ENCODE results near the gene LSAMP.
"Not testable (repeated sequence)": the region's sequence is repeated elsewhere in the genome, so short reads cannot be mapped to it uniquely, and the experiment has no call there.

The LSAMP gene

DNA sequence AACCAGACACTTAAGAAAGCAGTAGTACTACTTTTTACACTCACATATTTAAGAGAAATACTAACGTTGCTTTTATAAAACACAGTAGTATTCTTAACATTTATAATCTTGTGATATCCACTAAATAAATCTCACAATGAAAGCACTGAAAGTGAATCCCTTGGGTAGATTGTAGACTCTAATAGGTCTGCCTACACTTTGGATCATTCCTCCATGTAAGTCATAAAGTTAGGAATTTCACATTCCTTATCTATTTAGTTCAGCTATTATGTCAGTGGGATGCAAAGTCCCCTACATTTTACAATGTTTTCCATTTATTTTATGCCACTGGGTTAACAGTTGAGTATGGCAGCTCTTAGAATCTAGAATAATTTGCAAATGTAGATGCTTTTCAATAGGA, 330.7 kb downstream of the LSAMP start:
- no peak for DNase-seq (ENCODE audit: low read depth in 2 of 3, low spot score in 1 of 3)

GRCh38 chr3:116112696-116113095, 332.6 kb downstream of the LSAMP start:
- no peak for DNase-seq (ENCODE audit: low read depth in 2 of 3, low spot score in 1 of 3)

GRCh38 chr3:116111765-116112164, 333.5 kb downstream of the LSAMP start:
- no peak for DNase-seq (ENCODE audit: low read depth in 2 of 3, low spot score in 1 of 3)

DNA sequence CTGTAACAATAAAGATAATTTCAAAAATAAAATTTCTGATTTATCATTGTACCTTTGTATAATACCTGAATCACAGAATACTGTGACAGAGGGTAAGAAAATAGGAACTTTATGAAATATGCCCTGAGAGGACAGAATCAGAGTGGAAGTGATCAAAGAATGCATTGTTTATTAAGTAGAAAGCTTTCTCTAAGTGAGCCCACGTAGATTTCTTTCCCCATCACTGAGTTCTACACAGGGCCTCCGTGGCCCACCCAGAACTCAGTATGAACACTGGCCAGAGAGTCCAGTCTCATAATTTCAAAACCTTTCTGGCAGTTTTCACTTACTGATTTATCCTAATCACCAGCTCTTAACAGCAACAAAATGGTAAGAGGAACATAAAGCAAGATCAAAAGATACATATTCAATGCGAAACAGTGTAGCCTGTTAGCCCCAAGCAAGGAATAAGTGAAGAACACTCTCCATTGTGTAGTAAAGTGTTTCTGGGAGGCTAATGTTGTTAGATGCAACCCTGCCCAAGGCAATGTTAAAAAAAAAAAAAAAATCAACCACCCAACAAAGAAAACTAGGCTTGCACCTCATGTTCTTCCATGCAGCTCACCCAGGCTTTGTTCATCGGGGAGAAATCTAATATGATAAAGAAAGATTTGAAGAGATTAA, 341.3 kb downstream of the LSAMP start:
- DNase-seq (ENCODE audit: low read depth in 2 of 3, low spot score in 1 of 3), result no peak

DNA sequence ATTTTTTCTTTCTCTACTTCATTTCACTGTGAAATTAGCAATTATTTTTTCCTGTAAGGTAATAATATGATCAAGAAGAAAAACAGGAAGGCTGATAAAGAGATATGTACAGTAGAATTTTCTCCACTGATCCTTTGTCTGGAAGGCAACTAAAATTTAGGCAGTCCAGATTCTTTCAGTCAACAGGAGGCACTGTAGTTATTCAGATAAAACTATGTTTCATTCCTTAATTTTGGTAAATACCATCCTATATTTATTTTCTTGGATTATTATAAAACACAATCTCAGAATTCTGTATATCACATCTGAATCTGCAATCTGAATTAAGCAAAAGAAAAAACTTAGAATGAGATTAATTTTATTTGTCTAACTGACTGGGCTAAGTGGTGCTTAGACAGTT, 343.2 kb downstream of the LSAMP start:
- no peak for DNase-seq (ENCODE audit: low read depth in 2 of 3, low spot score in 1 of 3)

DNA sequence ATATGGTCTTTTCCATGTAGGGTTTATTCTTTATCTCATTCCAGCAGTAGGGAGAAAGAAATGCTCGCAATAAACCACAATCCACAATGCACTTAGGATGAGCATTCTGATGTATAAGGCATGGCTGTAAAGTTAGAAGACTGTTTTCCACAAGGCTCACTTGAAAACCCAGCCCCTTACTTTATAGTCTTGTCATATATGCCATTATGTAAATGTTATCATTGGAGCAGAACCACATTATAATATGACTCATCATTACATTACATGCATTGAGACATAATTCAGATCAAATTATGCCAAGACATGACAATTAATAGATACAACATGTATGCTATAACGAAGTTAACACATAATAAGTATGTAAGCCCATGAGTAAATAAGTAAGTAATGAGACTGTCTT, 348.1 kb downstream of the LSAMP start:
- DNase-seq (ENCODE audit: low read depth in 2 of 3, low spot score in 1 of 3), result no peak

DNA sequence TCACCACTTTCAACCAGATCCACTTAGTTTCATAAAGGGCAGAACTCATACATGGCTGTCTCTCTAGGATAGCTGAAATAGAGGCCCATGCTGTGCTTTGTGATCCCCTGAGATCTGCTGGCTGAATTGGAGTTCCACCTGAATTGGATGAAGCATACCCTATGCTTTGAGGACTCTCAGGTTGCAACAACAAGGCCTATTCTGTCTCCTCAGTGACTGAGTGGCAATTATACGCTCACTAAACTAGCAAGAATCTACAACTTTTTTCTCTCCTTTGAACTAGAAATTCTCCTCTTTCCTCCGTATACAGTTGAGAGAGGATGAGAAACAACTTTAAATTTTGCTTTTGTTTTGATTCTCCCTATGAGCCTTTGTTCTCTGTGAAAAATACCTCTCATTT, 348.7 kb downstream of the LSAMP start:
- no peak for DNase-seq (ENCODE audit: low read depth in 2 of 3, low spot score in 1 of 3)

DNA sequence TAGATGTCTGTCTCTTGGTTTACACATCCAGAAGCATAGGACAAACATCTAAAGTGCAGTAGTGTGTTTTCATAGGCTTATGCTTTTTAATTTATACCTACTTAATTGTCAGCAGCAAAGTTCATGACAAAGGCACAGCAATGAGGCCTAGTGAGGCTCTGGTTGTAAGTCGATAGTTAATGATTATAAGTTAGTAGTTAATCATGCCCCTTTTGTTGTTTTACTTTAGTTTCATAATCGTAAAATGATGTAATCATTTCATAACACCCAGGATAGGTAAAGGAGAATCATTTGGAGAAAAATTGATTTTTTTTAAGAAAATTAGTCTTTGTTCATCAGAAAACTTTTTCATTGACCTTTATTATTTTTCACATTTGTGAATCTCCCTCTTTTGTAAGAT, 351.9 kb downstream of the LSAMP start:
- DNase-seq (ENCODE audit: low read depth in 2 of 3, low spot score in 1 of 3), result no peak

GRCh38 chr3:116087426-116087825, 357.9 kb downstream of the LSAMP start:
- no peak for DNase-seq (ENCODE audit: low read depth in 2 of 3, low spot score in 1 of 3)

DNA sequence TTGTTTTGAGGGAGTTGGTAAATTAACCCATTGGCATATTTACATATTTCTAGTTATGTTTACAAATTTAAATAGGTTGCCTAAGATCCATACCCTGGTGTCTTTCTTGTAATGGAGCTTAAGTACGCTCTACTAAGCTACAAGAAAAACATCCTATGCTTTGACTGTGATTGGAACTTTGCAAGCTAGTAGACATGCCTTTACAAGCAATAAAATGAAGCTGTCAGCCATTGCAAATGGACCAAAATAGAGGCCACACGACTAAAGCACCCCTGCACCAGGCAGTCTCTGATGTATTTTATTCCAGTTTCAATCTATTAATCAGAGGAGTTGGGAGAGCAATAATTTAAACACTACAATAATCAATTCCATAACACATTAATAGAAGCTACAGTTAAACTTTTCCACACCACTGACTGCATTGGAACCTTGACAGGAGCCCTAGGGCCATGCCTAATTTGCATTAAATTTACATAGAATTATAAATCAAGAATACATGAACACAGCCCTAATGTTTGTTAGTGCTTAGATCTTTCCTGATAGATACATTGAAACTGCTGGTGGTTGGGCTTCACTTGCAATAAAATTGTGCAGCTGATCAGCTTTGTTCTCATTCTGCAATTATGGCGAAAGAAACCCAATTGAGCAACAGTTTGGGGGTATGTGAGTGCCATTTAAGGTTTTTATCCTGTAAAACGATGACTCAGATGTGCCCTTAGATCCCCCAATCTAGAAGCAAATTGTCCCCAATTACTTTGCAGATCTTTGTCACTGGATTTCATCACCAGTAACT, 360.1 kb downstream of the LSAMP start:
- no peak for DNase-seq (ENCODE audit: low read depth in 2 of 3, low spot score in 1 of 3)

GRCh38 chr3:116083683-116084082, 361.6 kb downstream of the LSAMP start:
- DNase-seq (ENCODE audit: low read depth in 2 of 3, low spot score in 1 of 3), result no peak

DNA sequence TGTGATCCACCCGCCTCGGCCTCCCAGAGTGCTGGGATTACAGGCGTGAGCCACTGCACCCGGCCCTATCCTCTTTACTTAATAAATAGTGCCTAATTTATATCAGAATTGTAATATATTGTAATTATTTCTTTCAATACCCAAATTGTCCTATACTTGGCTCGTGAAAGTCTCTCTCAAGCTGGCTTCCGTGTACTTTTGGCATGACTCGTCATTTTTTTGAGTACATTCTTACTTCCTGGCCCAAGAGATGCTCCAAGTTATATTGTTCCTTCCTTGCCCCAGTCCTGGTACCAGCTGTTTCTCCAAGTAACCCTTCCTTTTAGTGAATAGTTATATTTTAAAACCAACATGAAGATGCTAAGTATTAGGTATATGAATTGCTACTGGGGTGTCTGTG, 366.7 kb downstream of the LSAMP start:
- DNase-seq (ENCODE audit: low read depth in 2 of 3, low spot score in 1 of 3), result no peak

DNA sequence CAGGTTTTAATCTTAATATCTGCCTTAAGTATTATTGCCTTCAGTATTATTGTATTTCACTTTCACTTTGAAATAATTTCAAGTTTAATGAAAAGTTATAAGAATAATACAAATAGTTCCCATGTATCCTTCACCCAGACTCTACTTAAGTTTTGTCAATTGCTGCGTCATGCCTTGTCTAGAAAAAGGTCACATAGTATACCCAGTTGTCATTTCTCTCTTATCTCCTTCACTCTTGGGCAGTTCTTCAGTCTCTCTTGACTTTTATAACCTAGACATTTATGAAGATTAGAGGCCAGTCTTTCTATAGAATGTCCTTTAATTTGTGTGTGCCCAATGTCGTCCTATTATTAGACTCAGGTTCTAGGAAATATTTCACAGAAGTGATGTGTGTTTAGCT, 367.7 kb downstream of the LSAMP start:
- no peak for DNase-seq (ENCODE audit: low read depth in 2 of 3, low spot score in 1 of 3)

DNA sequence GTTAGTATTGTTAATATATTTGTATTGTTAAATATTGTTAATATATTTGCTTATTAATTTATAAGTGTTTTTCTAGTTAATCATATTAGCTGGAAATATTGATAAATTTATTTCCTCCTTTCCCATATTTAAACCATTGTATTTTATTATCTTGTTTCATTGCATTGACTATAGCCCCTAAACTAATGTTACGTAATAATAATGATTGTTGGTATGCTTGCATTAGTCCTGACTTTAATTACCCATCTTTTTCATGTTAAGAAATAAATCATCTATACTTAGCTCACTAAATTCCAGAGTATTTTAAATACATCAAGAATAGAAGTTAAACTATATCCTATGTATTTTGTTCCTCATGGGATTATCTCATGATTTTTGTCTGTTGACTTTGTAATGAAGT, 368.2 kb downstream of the LSAMP start:
- no peak for DNase-seq (ENCODE audit: low read depth in 2 of 3, low spot score in 1 of 3)

GRCh38 chr3:116070516-116071278, 374.6 kb downstream of the LSAMP start:
- not testable (repeated sequence) for DNase-seq (ENCODE audit: low read depth in 2 of 3, low spot score in 1 of 3)

DNA sequence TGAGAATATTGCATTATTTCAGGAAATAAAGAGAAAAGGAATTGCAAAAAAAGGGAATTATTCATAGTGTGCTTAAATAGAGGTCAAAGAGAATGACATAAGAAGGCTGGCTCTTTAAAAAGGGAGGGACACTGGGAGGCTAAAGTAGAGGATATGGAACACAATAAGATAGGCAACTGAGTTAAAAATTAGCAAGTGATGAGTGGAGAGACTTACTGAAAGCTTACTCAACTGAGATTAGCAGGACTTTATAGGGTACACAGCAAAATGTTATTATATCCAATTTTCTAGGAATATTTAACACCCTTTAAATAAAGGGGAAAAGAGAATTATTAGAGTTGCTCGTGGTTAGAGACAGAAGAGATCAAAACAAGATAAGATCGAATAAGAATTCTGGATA, 375.2 kb downstream of the LSAMP start:
- DNase-seq (ENCODE audit: low read depth in 2 of 3, low spot score in 1 of 3), result no peak

- no peak for DNase-seq (ENCODE audit: low read depth in 2 of 3, low spot score in 1 of 3)
These were observed 376.3 kb downstream of the LSAMP start for GRCh38 chr3:116069024-116069423.

DNA sequence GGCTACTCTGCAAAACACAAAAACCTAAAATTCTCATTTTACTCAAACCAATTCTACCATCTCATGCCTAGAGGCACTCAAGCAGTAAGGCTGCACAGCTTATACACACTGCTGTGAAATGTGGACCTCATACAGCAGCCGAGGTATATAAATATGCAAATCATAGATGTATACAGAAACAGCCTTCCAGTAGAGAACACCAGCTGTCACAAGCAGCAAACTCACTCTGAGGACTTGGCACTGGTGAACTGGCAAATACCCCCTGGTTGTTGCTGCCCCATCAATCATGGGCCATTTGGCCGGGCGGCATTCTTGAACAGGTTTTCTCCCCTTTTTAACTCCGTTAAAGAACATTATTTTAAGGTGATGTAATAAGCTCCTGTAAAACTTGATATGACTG, 378.0 kb downstream of the LSAMP start:
- no peak for DNase-seq (ENCODE audit: low read depth in 2 of 3, low spot score in 1 of 3)

DNA sequence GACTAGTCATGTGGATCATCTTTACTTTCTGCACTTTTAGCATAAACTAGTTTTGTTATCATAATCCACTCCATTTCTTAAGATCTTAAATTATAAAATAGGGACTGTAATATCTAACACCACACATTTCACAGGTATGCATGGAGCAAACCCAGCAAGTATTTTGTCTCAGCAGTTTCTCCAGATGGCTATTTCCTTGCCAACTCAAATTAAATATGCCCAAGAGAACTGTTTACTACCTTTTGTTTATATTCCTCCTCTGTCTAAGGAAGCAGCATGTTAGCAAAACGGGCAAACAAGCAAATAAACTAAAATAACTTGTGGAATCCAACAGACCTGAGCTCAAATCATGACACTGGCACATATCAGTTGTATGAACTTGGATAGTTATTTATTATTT, 379.8 kb downstream of the LSAMP start:
- no peak for DNase-seq (ENCODE audit: low read depth in 2 of 3, low spot score in 1 of 3)

DNA sequence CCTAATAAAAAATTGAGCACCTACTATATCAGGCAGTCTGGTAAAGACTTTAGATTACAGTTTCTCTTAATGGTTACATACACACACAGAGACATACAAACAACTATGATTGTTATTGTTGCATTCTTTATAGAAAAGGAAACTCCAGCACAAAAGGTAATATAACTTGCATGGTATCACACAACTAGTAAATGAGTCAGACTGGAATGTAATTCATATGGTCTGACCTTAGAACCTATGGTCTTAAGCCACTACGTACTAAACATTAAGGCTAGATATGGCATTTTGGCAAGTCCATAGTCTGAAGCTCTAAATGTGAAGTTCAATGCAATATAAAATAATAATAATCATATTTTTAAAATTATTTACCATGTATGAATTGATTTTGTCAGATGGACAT, 380.6 kb downstream of the LSAMP start:
- DNase-seq (ENCODE audit: low read depth in 2 of 3, low spot score in 1 of 3), result no peak

GRCh38 chr3:116059421-116060096, 385.7 kb downstream of the LSAMP start:
- DNase-seq (ENCODE audit: low read depth in 2 of 3, low spot score in 1 of 3), result no peak

DNA sequence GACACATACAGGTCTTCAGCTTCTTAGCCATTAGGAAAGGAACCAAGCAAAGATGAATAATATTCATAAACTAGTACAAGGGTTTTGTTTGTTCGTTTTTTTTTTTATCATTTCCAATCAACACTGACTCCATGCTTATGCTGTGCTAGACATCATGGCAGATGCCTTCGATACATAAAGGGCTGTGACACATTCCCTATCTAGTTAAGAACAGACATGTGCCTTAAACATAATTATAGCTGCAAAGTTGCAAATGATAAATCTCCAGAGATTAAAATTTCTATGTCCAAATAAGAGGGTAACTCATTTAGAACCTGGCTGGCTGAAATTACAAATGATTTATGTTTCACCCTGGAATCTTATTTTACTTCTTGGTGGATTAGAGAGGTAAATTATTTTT, 386.4 kb downstream of the LSAMP start:
- no peak for DNase-seq (ENCODE audit: low read depth in 2 of 3, low spot score in 1 of 3)
